ENCODE results near the gene DBH.

Gene DBH

DNA sequence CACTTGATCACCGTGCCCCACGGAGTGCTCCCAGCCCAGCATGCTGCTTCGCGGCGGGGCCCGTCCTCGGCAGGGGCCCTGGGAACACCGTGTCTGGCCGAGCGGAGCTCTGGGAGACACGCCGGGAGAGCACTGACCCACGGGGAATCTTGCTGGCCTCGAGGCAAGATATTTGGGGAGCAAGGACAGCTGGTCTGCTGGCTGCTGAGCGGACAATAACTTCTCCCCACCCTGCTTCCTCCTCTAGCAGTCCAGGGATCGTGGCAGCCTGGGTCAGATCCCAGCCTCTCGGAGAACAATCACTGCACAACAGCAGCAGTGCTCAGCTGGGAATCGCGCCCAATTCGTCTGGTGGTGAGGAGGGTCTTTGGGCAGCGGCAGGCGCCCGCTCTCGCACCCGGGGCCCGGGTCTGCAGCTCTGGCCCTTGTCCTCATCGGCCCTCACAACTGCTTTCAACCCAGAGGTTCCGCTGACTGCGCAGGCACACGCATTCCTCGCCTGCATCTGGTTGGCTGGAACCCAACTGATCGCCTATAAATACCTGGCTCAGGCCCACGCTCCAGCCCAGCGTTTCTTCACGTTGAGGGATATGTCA lies 43.4 kb downstream of the DBH start:
- no peak for TF ChIP-seq CTCF (IDR thresholded peaks at IDR 0.05; ENCODE audit: insufficient read depth, missing control alignments)
- FAIRE-seq (no peak), DNase-seq (ENCODE audit: insufficient read length, low spot score) (no peak)

- no peak for DNase-seq (ENCODE audit: insufficient read length, low spot score)
- no peak for TF ChIP-seq CTCF (IDR thresholded peaks at IDR 0.05; ENCODE audit: insufficient read depth, missing control alignments)
- no peak for FAIRE-seq
Measured at GRCh38 chr9:133680250-133680975, 44.2 kb downstream of the DBH start.

DNA sequence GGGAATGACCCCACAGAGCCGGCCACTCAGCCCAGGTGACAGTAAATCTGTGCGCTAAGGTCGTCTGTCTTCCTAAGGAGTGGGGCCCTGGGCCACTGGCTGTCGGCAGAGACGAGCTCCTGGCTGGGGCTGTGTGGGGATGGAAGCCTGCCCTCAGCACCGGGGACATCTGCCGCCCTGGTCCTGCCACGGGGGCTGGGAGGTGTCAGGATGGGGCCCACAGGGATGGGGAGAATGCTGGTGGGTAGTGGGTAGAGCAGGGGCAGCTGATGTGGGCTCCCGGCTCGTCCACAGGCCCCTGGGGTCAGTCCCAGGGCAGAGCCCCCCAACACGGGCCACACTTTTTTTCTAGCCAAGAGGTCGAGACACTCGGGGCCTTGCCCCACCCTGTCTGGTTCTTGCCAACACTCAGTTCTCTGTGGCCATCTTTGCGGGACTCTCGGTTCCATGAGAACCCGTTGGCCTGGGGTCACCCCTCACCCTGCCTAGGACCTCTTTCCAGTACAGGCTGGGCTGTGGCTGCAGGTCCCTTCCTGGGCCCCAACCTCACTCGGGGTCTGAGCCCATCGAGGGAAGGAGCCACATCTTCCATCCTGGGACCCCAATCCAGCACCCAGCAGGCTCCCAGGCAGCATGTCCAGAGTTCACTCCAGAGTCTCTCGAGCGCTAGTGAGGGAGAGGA lies 45.0 kb downstream of the DBH start:
- DNase-seq (ENCODE audit: insufficient read length, low spot score) (no peak), FAIRE-seq (no peak)
- TF ChIP-seq CTCF (IDR thresholded peaks at IDR 0.05; ENCODE audit: insufficient read depth, missing control alignments), result no peak

GRCh38 chr9:133681658-133682306 lies 45.6 kb downstream of the DBH start:
- DNase-seq (ENCODE audit: insufficient read length, low spot score), result no peak
- no peak for FAIRE-seq
- no peak for TF ChIP-seq CTCF (IDR thresholded peaks at IDR 0.05; ENCODE audit: insufficient read depth, missing control alignments)

DNA sequence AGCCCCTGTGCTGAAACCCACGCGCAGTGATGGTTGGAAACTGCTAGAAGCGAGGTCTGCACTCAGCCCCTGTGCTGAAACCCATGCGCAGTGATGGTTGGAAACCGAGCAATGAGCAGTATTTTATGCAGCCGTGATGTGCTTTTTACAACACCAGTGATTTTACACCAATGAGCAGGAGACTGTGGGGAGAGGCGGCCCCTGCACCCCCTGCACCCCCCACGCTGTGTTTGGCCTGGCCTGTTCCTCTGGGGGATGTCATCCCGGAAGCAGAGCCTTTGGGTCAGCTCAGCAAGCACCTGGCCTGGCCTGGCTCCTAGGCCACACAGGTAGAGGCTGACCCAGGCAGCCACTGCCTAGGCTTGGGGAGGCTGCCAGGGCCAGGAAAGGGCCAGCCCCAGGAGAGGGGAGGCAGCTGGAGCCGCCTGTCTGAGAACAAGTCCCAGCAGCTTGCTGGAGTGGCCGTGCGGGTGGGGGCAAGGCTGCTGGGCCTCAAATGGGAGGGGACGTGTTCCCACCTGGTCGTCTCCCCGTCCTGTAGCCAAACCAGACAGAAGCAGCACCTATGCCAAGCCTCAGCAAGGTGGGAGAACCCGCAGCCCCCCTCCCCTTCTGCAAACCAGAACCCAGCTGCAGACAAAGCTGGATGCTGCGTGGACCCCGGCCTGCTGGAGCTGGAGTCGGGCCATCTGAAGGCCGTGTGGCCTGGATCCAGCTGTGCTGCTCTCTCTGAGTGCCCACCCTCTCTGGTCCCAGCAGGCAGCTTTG lies 46.8 kb downstream of the DBH start:
- no peak for TF ChIP-seq CTCF (IDR thresholded peaks at IDR 0.05; ENCODE audit: insufficient read depth, missing control alignments)
- no peak for DNase-seq (ENCODE audit: insufficient read length, low spot score)
- FAIRE-seq, result no peak

DNA sequence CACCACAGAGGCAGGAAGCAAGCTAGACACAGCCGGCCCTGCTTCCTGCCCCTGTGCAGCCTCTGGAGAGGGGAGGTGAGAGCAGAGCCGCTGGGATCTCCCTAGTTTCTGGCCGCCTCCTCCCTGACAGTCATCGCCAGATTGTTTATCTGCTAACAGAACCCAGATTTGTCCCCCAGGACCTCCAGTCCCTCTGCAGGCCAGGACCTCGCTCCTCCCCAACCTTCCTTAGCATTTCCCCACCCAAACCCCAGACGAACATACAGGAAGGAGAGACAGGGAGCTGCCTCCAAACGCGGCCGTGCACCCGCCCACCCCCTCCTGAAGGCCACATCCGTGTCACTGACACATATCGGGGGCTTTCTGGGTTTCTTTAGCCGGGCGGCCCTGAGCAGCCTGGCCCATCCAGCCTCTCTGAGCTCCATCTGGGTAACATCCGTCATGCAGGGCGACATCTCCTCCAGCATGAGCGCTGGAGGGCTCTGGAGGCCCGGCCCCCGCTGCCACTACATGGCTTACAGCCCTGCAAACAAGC lies 47.5 kb downstream of the DBH start:
- FAIRE-seq, result no peak
- TF ChIP-seq CTCF (IDR thresholded peaks at IDR 0.05; ENCODE audit: insufficient read depth, missing control alignments), result no peak
- no peak for DNase-seq (ENCODE audit: insufficient read length, low spot score)
